ENCODE results near the gene GOLT1B. TPM values are rescaled to one million over a fixed set of nuclear protein-coding genes. Genes with fewer than 3 reads are reported as not detected.

The GOLT1B gene
- polyA plus RNA-seq, 1 of the 3 experiments (the other 2 are of a cell fraction), result 7.9 TPM

DNA sequence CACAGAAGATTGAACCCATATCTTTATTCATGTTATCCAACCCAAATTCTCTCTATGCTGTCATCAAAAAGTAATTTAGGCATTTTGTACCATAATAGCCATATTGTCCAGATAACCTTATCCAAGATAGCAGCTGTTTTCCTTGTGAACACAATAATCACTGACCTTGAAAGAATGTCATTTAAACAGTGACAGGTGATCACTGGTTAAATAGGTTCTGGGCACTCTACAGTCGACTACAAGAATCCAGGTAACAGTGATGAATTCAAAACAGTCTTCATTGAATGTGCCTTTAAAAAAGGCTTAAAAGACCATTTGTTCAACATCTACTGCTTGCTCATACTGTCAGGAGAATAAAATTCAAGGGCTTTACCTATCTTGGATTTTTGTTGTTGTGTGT, 20.0 kb downstream of the GOLT1B start:
- no peaks in the 10 kb centered on the region for H4K20me1 ChIP-seq (ENCODE audit: insufficient read depth)
- no peaks in the 10 kb centered on the region for H3K4me1 ChIP-seq (ENCODE audit: control insufficient read depth in 1 of 2, insufficient read depth in 2 of 2, low read depth in 1 of 2, low read length in 1 of 2)
- peaks cover 10 to 19% of the 10 kb centered on the region in 2 experiments for H3K36me3 ChIP-seq (replicated peaks in 1 of 2; ENCODE audit: control insufficient read depth in 1 of 2, insufficient read depth in 2 of 2, low read length in 1 of 2)
- TF ChIP-seq GABPA (IDR thresholded peaks at IDR 0.05; ENCODE audit: low read depth) (no peak), MEF2A (IDR thresholded peaks at IDR 0.05; ENCODE audit: borderline replicate concordance, low read depth) (no peak), JUND (IDR thresholded peaks at IDR 0.05) (no peak), YY1 (IDR thresholded peaks at IDR 0.05; ENCODE audit: low read depth) (no peak), NFIC (IDR thresholded peaks at IDR 0.05; ENCODE audit: borderline replicate concordance) (no peak), TAF1 (IDR thresholded peaks at IDR 0.05; ENCODE audit: borderline replicate concordance, low read depth, low read length) (no peak), POLR2AphosphoS5 (IDR thresholded peaks at IDR 0.05; ENCODE audit: low read depth, low read length) (no peak), NRF1 (IDR thresholded peaks at IDR 0.05; ENCODE audit: low read depth, low read length) (no peak), ELF1 (IDR thresholded peaks at IDR 0.05) (no peak), TEAD4 (IDR thresholded peaks at IDR 0.05; ENCODE audit: borderline replicate concordance, insufficient read depth) (no peak)
- TF ChIP-seq, protein P1, sequence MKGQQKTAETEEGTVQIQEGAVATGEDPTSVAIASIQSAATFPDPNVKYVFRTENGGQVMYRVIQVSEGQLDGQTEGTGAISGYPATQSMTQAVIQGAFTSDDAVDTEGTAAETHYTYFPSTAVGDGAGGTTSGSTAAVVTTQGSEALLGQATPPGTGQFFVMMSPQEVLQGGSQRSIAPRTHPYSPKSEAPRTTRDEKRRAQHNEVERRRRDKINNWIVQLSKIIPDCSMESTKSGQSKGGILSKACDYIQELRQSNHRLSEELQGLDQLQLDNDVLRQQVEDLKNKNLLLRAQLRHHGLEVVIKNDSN (IDR thresholded peaks at IDR 0.05; ENCODE audit: borderline replicate concordance, low read depth), result no peak
- TF ChIP-seq, protein P2, sequence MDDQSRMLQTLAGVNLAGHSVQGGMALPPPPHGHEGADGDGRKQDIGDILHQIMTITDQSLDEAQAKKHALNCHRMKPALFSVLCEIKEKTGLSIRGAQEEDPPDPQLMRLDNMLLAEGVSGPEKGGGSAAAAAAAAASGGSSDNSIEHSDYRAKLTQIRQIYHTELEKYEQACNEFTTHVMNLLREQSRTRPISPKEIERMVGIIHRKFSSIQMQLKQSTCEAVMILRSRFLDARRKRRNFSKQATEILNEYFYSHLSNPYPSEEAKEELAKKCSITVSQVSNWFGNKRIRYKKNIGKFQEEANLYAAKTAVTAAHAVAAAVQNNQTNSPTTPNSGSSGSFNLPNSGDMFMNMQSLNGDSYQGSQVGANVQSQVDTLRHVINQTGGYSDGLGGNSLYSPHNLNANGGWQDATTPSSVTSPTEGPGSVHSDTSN (IDR thresholded peaks at IDR 0.05), result no peak
- TF ChIP-seq, protein P3, sequence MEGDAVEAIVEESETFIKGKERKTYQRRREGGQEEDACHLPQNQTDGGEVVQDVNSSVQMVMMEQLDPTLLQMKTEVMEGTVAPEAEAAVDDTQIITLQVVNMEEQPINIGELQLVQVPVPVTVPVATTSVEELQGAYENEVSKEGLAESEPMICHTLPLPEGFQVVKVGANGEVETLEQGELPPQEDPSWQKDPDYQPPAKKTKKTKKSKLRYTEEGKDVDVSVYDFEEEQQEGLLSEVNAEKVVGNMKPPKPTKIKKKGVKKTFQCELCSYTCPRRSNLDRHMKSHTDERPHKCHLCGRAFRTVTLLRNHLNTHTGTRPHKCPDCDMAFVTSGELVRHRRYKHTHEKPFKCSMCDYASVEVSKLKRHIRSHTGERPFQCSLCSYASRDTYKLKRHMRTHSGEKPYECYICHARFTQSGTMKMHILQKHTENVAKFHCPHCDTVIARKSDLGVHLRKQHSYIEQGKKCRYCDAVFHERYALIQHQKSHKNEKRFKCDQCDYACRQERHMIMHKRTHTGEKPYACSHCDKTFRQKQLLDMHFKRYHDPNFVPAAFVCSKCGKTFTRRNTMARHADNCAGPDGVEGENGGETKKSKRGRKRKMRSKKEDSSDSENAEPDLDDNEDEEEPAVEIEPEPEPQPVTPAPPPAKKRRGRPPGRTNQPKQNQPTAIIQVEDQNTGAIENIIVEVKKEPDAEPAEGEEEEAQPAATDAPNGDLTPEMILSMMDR (IDR thresholded peaks at IDR 0.05), result no peak
- ChIA-PET CTCF (interaction anchor here (0.8 kb wide), 1 partner anchor 23 kb away, joined by 3 read pairs; no protein-coding TSS in a partner anchor), POLR2A (no interaction called here)
- H3K9me3 ChIP-seq, result no peaks in the 10 kb centered on the region
- peaks cover 1% of the 10 kb centered on the region; the same call in 1 of the 2 replicates for H3K27me3 ChIP-seq (ENCODE audit: insufficient read depth)
- H3K9ac ChIP-seq, result no peak overlapping the region
- no peak overlapping the region for H2AFZ ChIP-seq (ENCODE audit: low read depth)
- H3K9me2 ChIP-seq, result no peaks in the 10 kb centered on the region
- H3K4me2 ChIP-seq, result no peak overlapping the region
- peaks cover 12% of the 10 kb centered on the region for H3F3A ChIP-seq (replicated peaks; ENCODE audit: insufficient read depth)
- no peak for DNase-seq
- no peaks in the 10 kb centered on the region for H3K79me2 ChIP-seq (ENCODE audit: insufficient read depth)
- 9% methylated on average over 1 of the region's 1 CpG for WGBS (ENCODE audit: low lambda C conversion rate)
- H3K4me3 ChIP-seq (ENCODE audit: low read depth in 2 of 2, low read length in 1 of 2), result no peak overlapping the region
- no peak overlapping the region for H3K27ac ChIP-seq (ENCODE audit: low read depth in 2 of 2, low read length in 1 of 2)

DNA sequence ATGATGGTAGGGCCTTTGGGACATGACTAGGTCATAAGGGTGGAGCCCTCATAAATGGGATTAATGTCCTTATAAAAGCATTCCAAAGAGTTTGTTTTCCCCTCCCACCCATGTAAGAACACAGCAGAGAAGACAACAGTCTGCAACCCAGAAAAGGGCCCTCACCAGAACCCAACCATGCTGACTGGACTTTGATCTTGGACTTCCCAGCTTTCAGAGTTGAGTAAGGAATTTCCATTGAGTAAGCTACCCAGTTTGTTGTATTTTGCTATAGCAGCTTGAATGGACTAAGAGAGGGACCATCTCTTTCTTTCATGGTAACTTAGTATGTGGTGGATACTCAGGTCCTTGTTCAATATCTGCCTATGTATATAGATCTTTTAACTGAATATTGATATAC, 21.6 kb downstream of the GOLT1B start:
- POLR2A ChIA-PET, result no interaction called here
- Histone ChIP-seq H3K9me3 (no peaks in the 10 kb centered on the region), H3K4me1 (ENCODE audit: control insufficient read depth in 1 of 2, insufficient read depth in 2 of 2, low read depth in 1 of 2, low read length in 1 of 2) (peaks cover 3 to 7% of the 10 kb centered on the region in 2 experiments; a peak in 3 of 4 replicates), H2AFZ (ENCODE audit: low read depth) (no peak overlapping the region), H3K36me3 (replicated peaks in 1 of 2; ENCODE audit: control insufficient read depth in 1 of 2, insufficient read depth in 2 of 2, low read length in 1 of 2) (peaks cover 0 to 4% of the 10 kb centered on the region in 2 experiments), H3K79me2 (ENCODE audit: insufficient read depth) (no peaks in the 10 kb centered on the region), H4K20me1 (ENCODE audit: insufficient read depth) (no peaks in the 10 kb centered on the region), H3K4me3 (ENCODE audit: low read depth in 2 of 2, low read length in 1 of 2) (no peak overlapping the region), H3K4me2 (no peak overlapping the region), H3K27ac (ENCODE audit: low read depth in 2 of 2, low read length in 1 of 2) (no peak overlapping the region), H3F3A (replicated peaks; ENCODE audit: insufficient read depth) (peaks cover 6% of the 10 kb centered on the region), H3K9me2 (no peaks in the 10 kb centered on the region), H3K9ac (no peak overlapping the region), H3K27me3 (ENCODE audit: insufficient read depth) (peaks cover 17% of the 10 kb centered on the region; the same call in 1 of the 2 replicates)
- DNase-seq, result no peak
- CTCF ChIA-PET, result no interaction called here
- TF ChIP-seq RXRA (IDR thresholded peaks at IDR 0.05; ENCODE audit: borderline replicate concordance, low read depth), result no peak
- TF ChIP-seq, protein P4, sequence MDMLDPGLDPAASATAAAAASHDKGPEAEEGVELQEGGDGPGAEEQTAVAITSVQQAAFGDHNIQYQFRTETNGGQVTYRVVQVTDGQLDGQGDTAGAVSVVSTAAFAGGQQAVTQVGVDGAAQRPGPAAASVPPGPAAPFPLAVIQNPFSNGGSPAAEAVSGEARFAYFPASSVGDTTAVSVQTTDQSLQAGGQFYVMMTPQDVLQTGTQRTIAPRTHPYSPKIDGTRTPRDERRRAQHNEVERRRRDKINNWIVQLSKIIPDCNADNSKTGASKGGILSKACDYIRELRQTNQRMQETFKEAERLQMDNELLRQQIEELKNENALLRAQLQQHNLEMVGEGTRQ (IDR thresholded peaks at IDR 0.05; ENCODE audit: borderline replicate concordance, low read depth, low read length), result no peak
- TF ChIP-seq GATA2 (CRISPR knock-in tag; IDR thresholded peaks at IDR 0.05), result no peak
- no peak for TF ChIP-seq TAF1 (IDR thresholded peaks at IDR 0.05; ENCODE audit: borderline replicate concordance, low read depth, low read length)
- TF ChIP-seq RAD21 (IDR thresholded peaks at IDR 0.05; ENCODE audit: low read length), result no peak
- TF ChIP-seq POLR2AphosphoS5 (IDR thresholded peaks at IDR 0.05; ENCODE audit: low read depth, low read length), result no peak
- TF ChIP-seq, protein P1 (IDR thresholded peaks at IDR 0.05; ENCODE audit: borderline replicate concordance, low read depth), result no peak
- no peak for TF ChIP-seq RCOR1 (IDR thresholded peaks at IDR 0.05; ENCODE audit: low read length)
- TF ChIP-seq TEAD4 (IDR thresholded peaks at IDR 0.05; ENCODE audit: borderline replicate concordance, insufficient read depth), result no peak
- no peak for TF ChIP-seq EP300 (IDR thresholded peaks at IDR 0.05; ENCODE audit: borderline replicate concordance in 1 of 2, low read depth in 1 of 2, low read length in 1 of 2)
- TF ChIP-seq, protein P5, sequence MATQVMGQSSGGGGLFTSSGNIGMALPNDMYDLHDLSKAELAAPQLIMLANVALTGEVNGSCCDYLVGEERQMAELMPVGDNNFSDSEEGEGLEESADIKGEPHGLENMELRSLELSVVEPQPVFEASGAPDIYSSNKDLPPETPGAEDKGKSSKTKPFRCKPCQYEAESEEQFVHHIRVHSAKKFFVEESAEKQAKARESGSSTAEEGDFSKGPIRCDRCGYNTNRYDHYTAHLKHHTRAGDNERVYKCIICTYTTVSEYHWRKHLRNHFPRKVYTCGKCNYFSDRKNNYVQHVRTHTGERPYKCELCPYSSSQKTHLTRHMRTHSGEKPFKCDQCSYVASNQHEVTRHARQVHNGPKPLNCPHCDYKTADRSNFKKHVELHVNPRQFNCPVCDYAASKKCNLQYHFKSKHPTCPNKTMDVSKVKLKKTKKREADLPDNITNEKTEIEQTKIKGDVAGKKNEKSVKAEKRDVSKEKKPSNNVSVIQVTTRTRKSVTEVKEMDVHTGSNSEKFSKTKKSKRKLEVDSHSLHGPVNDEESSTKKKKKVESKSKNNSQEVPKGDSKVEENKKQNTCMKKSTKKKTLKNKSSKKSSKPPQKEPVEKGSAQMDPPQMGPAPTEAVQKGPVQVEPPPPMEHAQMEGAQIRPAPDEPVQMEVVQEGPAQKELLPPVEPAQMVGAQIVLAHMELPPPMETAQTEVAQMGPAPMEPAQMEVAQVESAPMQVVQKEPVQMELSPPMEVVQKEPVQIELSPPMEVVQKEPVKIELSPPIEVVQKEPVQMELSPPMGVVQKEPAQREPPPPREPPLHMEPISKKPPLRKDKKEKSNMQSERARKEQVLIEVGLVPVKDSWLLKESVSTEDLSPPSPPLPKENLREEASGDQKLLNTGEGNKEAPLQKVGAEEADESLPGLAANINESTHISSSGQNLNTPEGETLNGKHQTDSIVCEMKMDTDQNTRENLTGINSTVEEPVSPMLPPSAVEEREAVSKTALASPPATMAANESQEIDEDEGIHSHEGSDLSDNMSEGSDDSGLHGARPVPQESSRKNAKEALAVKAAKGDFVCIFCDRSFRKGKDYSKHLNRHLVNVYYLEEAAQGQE (IDR thresholded peaks at IDR 0.05; ENCODE audit: low read depth, low read length), result no peak
